CD4-positive, alpha-beta memory T cell (primary cell): ENCODE data around the gene AGAP1. TPM values are rescaled to one million over a fixed set of nuclear protein-coding genes. Genes with fewer than 3 reads are reported as not detected.

Source experiments
- CTCF ChIA-PET: fragments of 350-600 bp; sonication (Branson Sonifier 250); formaldehyde crosslinking; loops from one replicate; lab custom pipeline; 2021; ENCODE audit warnings: inconsistent platforms; ENCODE audit not compliant: partially characterized antibody; lab: Charles Lee
- POLR2A ChIA-PET: fragments of 350-600 bp; sonication (Branson Sonifier 250); formaldehyde crosslinking; loops from one replicate; lab custom pipeline; 2021; ENCODE audit not compliant: partially characterized antibody; lab: Charles Lee
- DNase-seq, 5 donors: peaks; one replicate each; pipeline versions ENCODE4 v3.0.0 to v3.0.0-alpha.2; 2020 to 2022; ENCODE audit warnings: mixed read lengths in 1 of 5
- H3K27ac ChIP-seq: one replicate; pipeline ENCODE4 v1.7.0; 2013; ENCODE audit warnings: low read depth, low read length
- H3K27me3 ChIP-seq: 2 replicates; pipeline ENCODE4 v1.7.0; 2013; ENCODE audit warnings: mild to moderate bottlenecking, low read length, moderate library complexity; ENCODE audit not compliant: insufficient read depth
- H3K36me3 ChIP-seq: 2 replicates; pipeline ENCODE4 v1.7.0; 2013; ENCODE audit warnings: mild to moderate bottlenecking, low read length, moderate library complexity; ENCODE audit not compliant: insufficient read depth
- H3K4me1 ChIP-seq: 2 replicates; pipeline ENCODE4 v1.7.0; 2013; ENCODE audit warnings: mild to moderate bottlenecking, low read length, moderate library complexity; ENCODE audit not compliant: insufficient read depth
- H3K4me3 ChIP-seq, 2 donors: one replicate each; pipeline ENCODE4 v1.7.0; 2013; ENCODE audit warnings: low read length in 2 of 2, mild to moderate bottlenecking in 1 of 2
- H3K9me3 ChIP-seq, 2 donors: one replicate each; pipeline ENCODE4 v1.7.0; 2013; ENCODE audit warnings: low read length in 2 of 2, control low read depth in 1 of 2; ENCODE audit not compliant: control insufficient read depth in 1 of 2
- H3K27ac Mint-ChIP-seq, 7 donors: one replicate each; pipeline ENCODE4 v1.8.0; 2020 to 2021; ENCODE audit warnings: mixed read lengths in 7 of 7, mild to moderate bottlenecking in 6 of 7, inconsistent platforms in 3 of 7, moderate library complexity in 3 of 7
- H3K27me3 Mint-ChIP-seq, 2 donors: one replicate each; pipeline ENCODE4 v1.8.0; 2020 to 2021; ENCODE audit warnings: mixed read lengths in 2 of 2
- H3K36me3 Mint-ChIP-seq, 2 donors: one replicate each; pipeline ENCODE4 v1.8.0; 2020 to 2021; ENCODE audit warnings: mixed read lengths in 2 of 2, inconsistent platforms in 1 of 2, mild to moderate bottlenecking in 1 of 2
- H3K4me1 Mint-ChIP-seq, 4 donors: one replicate each; pipeline ENCODE4 v1.8.0; 2020 to 2021; ENCODE audit warnings: mixed read lengths in 4 of 4, mild to moderate bottlenecking in 1 of 4
- H3K4me3 Mint-ChIP-seq, 8 donors: one replicate each; pipeline ENCODE4 v1.8.0; 2020 to 2021; ENCODE audit warnings: mixed read lengths in 8 of 8, mild to moderate bottlenecking in 7 of 8, moderate library complexity in 6 of 8, inconsistent platforms in 3 of 8
- H3K9me3 Mint-ChIP-seq, 8 donors: one replicate each; pipeline ENCODE4 v1.8.0; 2020 to 2021; ENCODE audit warnings: mixed read lengths in 8 of 8, mild to moderate bottlenecking in 5 of 8, inconsistent platforms in 3 of 8, moderate library complexity in 1 of 8
- intact Hi-C: fragments of 100-400 bp; cut with micrococcal nuclease; formaldehyde crosslinking; loops from one replicate; pipeline ENCODE4 v1.15.1; 2023
- polyA plus RNA-seq, 2 donors: library from polyadenylated mRNA; unstranded; fragments of 300-500 nt; fragmentation: Illumina TruSeq; gene quantifications; one replicate each; pipeline ENCODE4 v1.2.3, GENCODE V29; 2021
- total RNA-seq, 2 experiments: library from RNA; stranded (reverse); gene quantifications; one replicate each; pipeline ENCODE4 v1.2.3, GENCODE V29; 2021

The AGAP1 gene
- total and polyA plus RNA-seq, 4 experiments from 2014 or later, result 0.24 to 2.9 (median 1.9) TPM

DNA sequence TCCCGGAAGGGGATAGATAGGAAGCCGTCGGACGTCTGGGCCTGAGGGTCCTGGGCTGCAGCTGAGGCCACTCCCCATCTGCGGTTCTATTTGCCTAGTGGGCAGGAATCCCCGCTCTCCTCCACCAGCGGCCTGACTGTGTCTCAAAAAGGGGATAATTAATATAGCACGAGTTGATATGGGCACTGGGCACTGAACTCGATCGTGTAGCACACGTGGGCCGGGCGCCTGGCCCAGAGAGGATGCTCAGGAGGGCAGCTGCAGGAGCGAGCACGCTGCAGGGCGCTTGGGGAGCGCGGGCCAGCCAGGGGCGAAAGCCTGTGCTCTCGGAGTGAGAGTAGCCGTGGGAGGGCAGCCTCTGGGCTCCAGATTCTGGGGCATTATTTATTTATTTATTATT lies 683.1 kb downstream of the AGAP1 start:
- no peak for DNase-seq
- intact Hi-C loops, result no loop called here
- Histone ChIP-seq H3K4me1 (peaks cover 14% of the 10 kb centered on the region), H3K9me3 (no peaks in the 10 kb centered on the region), H3K36me3 (no peaks in the 10 kb centered on the region), H3K4me3 (no peak overlapping the region), H3K27me3 (peaks cover 42% of the 10 kb centered on the region), H3K27ac (no peak overlapping the region)
- H3K4me1 Mint-ChIP-seq, result peaks cover 0 to 24% (median 9%) of the 10 kb centered on the region in 4 donors
- peaks cover 0 to 2% (median 0%) of the 10 kb centered on the region in 8 donors for H3K9me3 Mint-ChIP-seq
- no peak overlapping the region for H3K4me3 Mint-ChIP-seq
- no peak overlapping the region for H3K27ac Mint-ChIP-seq
- ChIA-PET POLR2A (no interaction called here), CTCF (interaction anchor here (2.4 kb wide), 1 partner anchor 397 kb away, joined by 17 read pairs; no protein-coding TSS in a partner anchor)
- H3K36me3 Mint-ChIP-seq, result no peaks in the 10 kb centered on the region
- H3K27me3 Mint-ChIP-seq, result peaks cover 49 to 57% of the 10 kb centered on the region in 2 donors

DNA sequence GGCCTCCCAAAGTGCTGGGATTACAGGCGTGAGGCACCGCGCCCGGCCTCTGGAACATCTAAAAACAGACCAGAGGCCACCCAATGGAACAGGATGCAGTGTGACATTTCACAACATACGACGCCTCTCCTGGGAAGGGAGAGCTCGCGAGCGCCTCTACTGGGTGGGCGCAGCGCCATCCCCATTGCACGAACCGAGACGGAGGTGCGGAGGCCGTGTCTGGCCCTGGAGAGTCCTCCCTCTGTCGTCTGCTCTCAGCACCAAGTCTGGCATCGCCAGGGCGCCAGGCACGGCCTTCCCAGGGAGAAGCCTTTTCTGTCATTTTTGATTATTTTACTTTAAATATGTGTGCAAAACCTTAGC lies 683.7 kb downstream of the AGAP1 start:
- H3K9me3 Mint-ChIP-seq, result peaks cover 0 to 2% (median 0%) of the 10 kb centered on the region in 8 donors
- no peaks in the 10 kb centered on the region for H3K36me3 ChIP-seq
- H3K27me3 ChIP-seq, result peaks cover 42% of the 10 kb centered on the region
- ChIA-PET POLR2A (no interaction called here), CTCF (interaction anchor here (1.1 to 2.4 kb wide), 4 partner anchors 10 to 412 kb away, joined by 4 to 17 read pairs (median 6); no protein-coding TSS in a partner anchor)
- no peak overlapping the region for H3K27ac Mint-ChIP-seq
- H3K27ac ChIP-seq, result no peak overlapping the region
- peaks cover 14% of the 10 kb centered on the region for H3K4me1 ChIP-seq
- H3K4me3 ChIP-seq, result no peak overlapping the region
- peak overlapping the region in 1 of 8 donors; percentile 36 for H3K4me3 Mint-ChIP-seq
- H3K27me3 Mint-ChIP-seq, result peaks cover 44 to 54% of the 10 kb centered on the region in 2 donors
- intact Hi-C loops, result no loop called here
- peaks cover 0 to 24% (median 7%) of the 10 kb centered on the region in 4 donors for H3K4me1 Mint-ChIP-seq
- H3K36me3 Mint-ChIP-seq, result no peaks in the 10 kb centered on the region
- no peaks in the 10 kb centered on the region for H3K9me3 ChIP-seq
- no peak for DNase-seq

DNA sequence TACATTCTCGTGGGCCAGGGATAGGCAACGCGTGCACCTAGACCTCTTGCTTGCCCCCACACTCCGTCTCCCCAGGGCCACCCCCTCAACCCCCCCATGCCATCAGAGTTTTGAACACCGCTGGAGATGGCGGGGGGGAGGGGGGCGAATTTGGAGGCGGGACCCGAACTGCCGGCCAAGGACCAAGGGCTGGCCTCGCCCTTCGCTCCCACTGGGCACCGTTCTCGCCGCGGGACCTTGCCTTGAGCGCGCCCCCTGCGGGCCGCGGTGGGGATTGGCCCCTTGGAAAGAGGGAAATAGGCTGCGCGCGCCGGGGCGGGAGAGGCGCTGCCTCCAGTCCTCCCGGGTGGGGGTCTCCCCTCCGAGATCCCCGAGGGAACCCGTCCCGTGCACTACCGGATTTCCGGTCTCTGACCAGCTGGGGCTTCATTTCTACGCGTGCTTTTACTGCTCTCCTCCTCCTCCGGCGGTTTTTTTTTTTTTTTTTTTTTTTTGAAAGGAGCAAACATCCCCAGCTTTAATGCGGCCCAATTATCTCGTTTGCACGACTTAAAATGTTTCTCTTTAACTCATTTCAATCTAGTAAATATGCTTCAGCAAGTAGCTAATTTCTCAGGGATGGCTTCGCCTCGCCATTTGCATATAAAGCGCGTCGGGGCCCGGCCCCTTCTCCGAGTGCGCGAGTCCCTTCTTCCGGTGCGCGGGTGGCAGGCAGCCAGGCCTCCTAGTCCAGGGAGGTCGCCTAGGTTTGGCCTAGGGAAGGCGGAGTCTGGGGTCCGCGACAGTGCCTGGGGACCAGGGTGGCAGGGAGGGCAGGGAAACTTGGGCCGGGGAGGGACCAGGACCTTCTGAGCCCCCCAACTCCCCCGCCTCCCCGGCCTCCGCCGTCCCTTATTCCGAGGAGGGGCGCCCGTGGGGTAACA lies 684.4 kb downstream of the AGAP1 start:
- no peaks in the 10 kb centered on the region for H3K36me3 ChIP-seq
- Mint-ChIP-seq H3K4me1 (peaks cover 0 to 24% (median 7%) of the 10 kb centered on the region in 4 donors), H3K4me3 (peak overlapping the region in 7 of 8 donors; percentile 5 to 78 (median 39)), H3K9me3 (peaks cover 0 to 2% (median 0%) of the 10 kb centered on the region in 8 donors), H3K27me3 (peaks cover 48 to 54% of the 10 kb centered on the region in 2 donors), H3K27ac (no peak overlapping the region), H3K36me3 (no peaks in the 10 kb centered on the region)
- ChIA-PET POLR2A (no interaction called here), CTCF (interaction anchor here (0.7 to 2.4 kb wide), 6 partner anchors 10 to 412 kb away, joined by 3 to 17 read pairs (median 5); no protein-coding TSS in a partner anchor)
- no peaks in the 10 kb centered on the region for H3K9me3 ChIP-seq
- peaks cover 14% of the 10 kb centered on the region for H3K4me1 ChIP-seq
- no peak overlapping the region for H3K4me3 ChIP-seq
- peaks cover 42% of the 10 kb centered on the region for H3K27me3 ChIP-seq
- peak in 1 of 5 donors; percentile 5 for DNase-seq
- intact Hi-C loops, result no loop called here
- no peak overlapping the region for H3K27ac ChIP-seq

DNA sequence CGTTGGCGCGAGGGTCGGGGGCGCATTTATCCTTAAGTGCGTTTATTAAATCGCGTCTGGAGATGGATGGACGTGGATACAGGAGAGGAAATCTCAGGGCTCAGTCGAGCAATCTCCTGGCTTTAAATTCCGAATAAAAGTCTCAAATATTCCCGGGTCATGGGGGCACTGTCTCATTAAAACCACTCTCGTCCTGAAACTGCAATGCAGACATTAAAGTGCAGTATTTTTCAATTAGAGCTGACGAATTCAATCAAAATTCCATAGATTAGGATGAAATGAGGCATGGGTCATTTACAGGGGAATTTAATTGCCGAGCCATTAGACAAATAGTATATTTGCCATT lies 685.0 kb downstream of the AGAP1 start:
- no peak overlapping the region for H3K4me3 ChIP-seq
- no peak overlapping the region for H3K27ac ChIP-seq
- H3K9me3 ChIP-seq, result no peaks in the 10 kb centered on the region
- no peaks in the 10 kb centered on the region for H3K36me3 ChIP-seq
- Mint-ChIP-seq H3K27ac (no peak overlapping the region), H3K4me1 (peaks cover 0 to 23% (median 7%) of the 10 kb centered on the region in 4 donors), H3K27me3 (peaks cover 47 to 52% of the 10 kb centered on the region in 2 donors), H3K36me3 (no peaks in the 10 kb centered on the region), H3K4me3 (peak overlapping the region in 4 of 8 donors; percentile 16 to 38 (median 30)), H3K9me3 (peaks cover 0 to 3% (median 0%) of the 10 kb centered on the region in 8 donors)
- peaks cover 14% of the 10 kb centered on the region for H3K4me1 ChIP-seq
- ChIA-PET CTCF (interaction anchor here (0.7 to 2.4 kb wide), 6 partner anchors 9 to 432 kb away, joined by 3 to 17 read pairs (median 5); no protein-coding TSS in a partner anchor), POLR2A (no interaction called here)
- no peak for DNase-seq
- peaks cover 41% of the 10 kb centered on the region for H3K27me3 ChIP-seq
- intact Hi-C loops, result no loop called here

DNA sequence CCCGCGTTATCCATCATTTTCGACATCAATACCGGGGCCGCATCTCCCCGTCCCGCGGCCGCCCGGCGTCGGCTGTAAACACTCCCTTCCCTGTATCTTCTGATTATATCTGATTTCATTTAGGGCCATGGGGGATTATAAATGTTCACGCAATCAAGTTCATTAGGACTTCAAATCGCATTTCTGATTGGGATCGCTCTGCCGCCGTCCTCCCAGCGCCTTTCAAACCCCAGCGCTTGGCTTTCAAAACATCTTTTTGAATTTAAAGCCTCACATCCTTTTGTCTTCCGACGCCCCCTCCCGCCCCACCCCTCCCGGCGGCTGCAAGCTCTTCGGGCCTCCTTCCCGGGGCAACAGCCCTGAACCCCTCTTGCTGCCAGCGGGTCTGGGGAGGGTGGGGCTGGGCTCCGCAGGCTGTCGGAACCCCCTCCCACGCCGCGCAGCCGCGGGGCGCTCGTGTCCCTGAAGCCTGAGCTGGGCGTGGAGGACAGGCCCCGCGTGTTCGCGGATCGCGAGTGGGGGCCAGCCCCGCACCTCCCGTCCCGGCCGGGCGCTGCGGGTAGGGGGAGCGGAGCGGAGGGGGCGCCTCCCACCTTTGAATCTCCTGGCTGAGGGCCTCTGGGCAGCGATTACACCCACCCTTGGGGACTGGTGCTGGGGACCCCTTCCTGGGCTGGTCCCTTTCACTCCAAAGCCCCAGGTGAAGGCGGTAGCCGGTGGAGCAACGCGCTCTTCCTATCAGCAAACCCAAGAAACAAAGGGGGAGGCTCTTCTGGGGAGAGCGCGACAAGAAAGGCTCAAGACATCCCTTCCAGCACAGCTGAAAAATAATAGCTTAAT lies 685.6 kb downstream of the AGAP1 start:
- no peaks in the 10 kb centered on the region for H3K36me3 ChIP-seq
- H3K27ac ChIP-seq, result no peak overlapping the region
- ChIA-PET POLR2A (no interaction called here), CTCF (interaction anchor here (1.2 to 2.4 kb wide), 6 partner anchors 13 to 432 kb away, joined by 3 to 17 read pairs (median 4); no protein-coding TSS in a partner anchor)
- no peak for DNase-seq
- H3K9me3 Mint-ChIP-seq, result peaks cover 0 to 4% (median 0%) of the 10 kb centered on the region in 8 donors
- H3K27ac Mint-ChIP-seq, result no peak overlapping the region
- H3K27me3 Mint-ChIP-seq, result peaks cover 41 to 48% of the 10 kb centered on the region in 2 donors
- intact Hi-C loops, result no loop called here
- peaks cover 0 to 19% (median 7%) of the 10 kb centered on the region in 4 donors for H3K4me1 Mint-ChIP-seq
- no peaks in the 10 kb centered on the region for H3K36me3 Mint-ChIP-seq
- H3K4me3 ChIP-seq, result no peak overlapping the region
- peaks cover 14% of the 10 kb centered on the region for H3K4me1 ChIP-seq
- H3K4me3 Mint-ChIP-seq, result peak overlapping the region in 2 of 8 donors; percentile 26 to 35
- peaks cover 35% of the 10 kb centered on the region for H3K27me3 ChIP-seq
- no peaks in the 10 kb centered on the region for H3K9me3 ChIP-seq

DNA sequence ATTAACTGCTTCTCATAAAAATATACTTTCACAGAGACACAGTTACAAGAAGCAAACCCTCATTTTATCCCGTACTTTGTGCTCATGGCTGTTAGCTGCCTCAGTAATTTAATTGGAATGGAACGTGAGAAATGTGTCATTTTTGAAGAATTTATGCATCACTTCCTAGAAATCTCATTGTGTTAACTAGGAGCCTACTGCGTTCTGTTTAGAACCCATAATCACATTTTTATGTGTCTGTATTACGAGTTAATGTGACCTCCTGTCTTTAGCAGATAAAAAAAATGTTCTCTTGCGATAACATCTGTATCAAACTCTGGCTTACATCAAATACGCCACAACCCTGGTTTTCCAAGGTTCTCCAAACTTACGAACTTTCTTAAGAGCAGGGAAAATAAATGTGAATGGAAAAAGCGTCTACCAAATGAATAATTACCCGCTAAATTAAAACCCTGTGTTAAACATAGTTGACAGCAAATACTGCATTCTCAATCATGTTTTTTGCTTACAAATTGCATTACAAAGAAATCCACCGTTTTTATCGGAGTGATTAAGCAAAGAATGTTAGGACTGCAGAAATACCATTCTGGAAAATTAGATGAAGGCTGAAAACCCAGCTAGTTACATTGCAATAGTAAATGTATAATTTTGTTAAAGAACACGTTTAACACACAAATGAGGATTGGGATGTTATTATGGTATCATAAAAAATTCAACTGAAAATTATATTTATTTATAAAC lies 686.4 kb downstream of the AGAP1 start:
- Histone ChIP-seq H3K9me3 (no peaks in the 10 kb centered on the region), H3K36me3 (no peaks in the 10 kb centered on the region), H3K27me3 (peaks cover 33% of the 10 kb centered on the region), H3K4me1 (peaks cover 14% of the 10 kb centered on the region), H3K4me3 (no peak overlapping the region), H3K27ac (no peak overlapping the region)
- ChIA-PET CTCF (interaction anchor here (1.2 to 1.9 kb wide), 5 partner anchors 12 to 433 kb away, joined by 3 to 8 read pairs (median 4); no protein-coding TSS in a partner anchor), POLR2A (no interaction called here)
- H3K27ac Mint-ChIP-seq, result no peak overlapping the region
- H3K36me3 Mint-ChIP-seq, result no peaks in the 10 kb centered on the region
- peaks cover 0 to 5% (median 1%) of the 10 kb centered on the region in 8 donors for H3K9me3 Mint-ChIP-seq
- peaks cover 0 to 19% (median 7%) of the 10 kb centered on the region in 4 donors for H3K4me1 Mint-ChIP-seq
- DNase-seq, result no peak
- H3K4me3 Mint-ChIP-seq, result peak overlapping the region in 2 of 8 donors; percentile 17 to 48
- H3K27me3 Mint-ChIP-seq, result peaks cover 36 to 41% of the 10 kb centered on the region in 2 donors
- intact Hi-C loops, result no loop called here
